IMR-90 (cell line): Measurements from ENCODE around the gene HLA-DMB. TPM values are rescaled to one million over a fixed set of nuclear protein-coding genes. Genes with fewer than 3 reads are reported as not detected.
A peak's percentile ranks its signal among the peaks of the same experiment; 100 is the strongest.

Source experiments
- ATAC-seq: fragments of 200-7000 bp; cut with Tn5 transposase; 2 replicates; pipeline ENCODE4 v1.9.1; 2020; ENCODE audit warnings: low read depth, mild to moderate bottlenecking, moderate library complexity
- BruUV-seq: library from RNA; stranded (reverse); fragments of 400-500 nt; replicated peaks from 2 replicates; lab custom pipeline; 2021; lab: Mats Ljungman, UMichigan
- CTCF ChIA-PET: fragments of 300-600 bp; formaldehyde crosslinking; extraction: SDS; loops from one replicate; lab custom pipeline; 2021; ENCODE audit warnings: antibody characterized with exemption; lab: Yijun Ruan, JAX
- POLR2A ChIA-PET: fragments of 300-600 bp; sonication (Branson Sonifier 250); formaldehyde crosslinking; loops from one replicate; lab custom pipeline; 2022; ENCODE audit warnings: antibody characterized with exemption; ENCODE audit not compliant: unreplicated experiment; lab: Charles Lee
- DNase-seq: peaks from one replicate; pipeline ENCODE4 v3.0.0; 2013
- H2AFZ ChIP-seq: replicated peaks from 2 replicates; pipeline ENCODE3; 2013; ENCODE audit warnings: low read length, mild to moderate bottlenecking; ENCODE audit not compliant: poor library complexity
- H2AK5ac ChIP-seq: 2 replicates; pipeline ENCODE4 v1.6.1; 2013; ENCODE audit warnings: low read depth, low read length, inconsistent platforms
- H2AK9ac ChIP-seq: replicated peaks from 2 replicates; pipeline ENCODE3; 2013; ENCODE audit warnings: mild to moderate bottlenecking, low read depth, low read length, moderate library complexity; ENCODE audit not compliant: poor library complexity
- H2BK120ac ChIP-seq: 2 replicates; pipeline ENCODE4 v1.6.1; 2013; ENCODE audit warnings: low read depth, low read length, inconsistent platforms
- H2BK15ac ChIP-seq: 3 replicates; pipeline ENCODE4 v1.6.1; 2013; ENCODE audit warnings: low read depth, low read length, inconsistent platforms
- H2BK20ac ChIP-seq: 2 replicates; pipeline ENCODE4 v1.6.1; 2013; ENCODE audit warnings: low read depth, mild to moderate bottlenecking, inconsistent platforms, low read length, moderate library complexity
- H2BK5ac ChIP-seq: 2 replicates; pipeline ENCODE4 v1.6.1; 2013; ENCODE audit warnings: mild to moderate bottlenecking, low read depth, low read length, inconsistent platforms; ENCODE audit not compliant: poor library complexity, severe bottlenecking
- H3K14ac ChIP-seq: replicated peaks from 2 replicates; pipeline ENCODE4 v1.6.1; 2013; ENCODE audit warnings: low read depth, low read length, inconsistent platforms
- H3K18ac ChIP-seq: 2 replicates; pipeline ENCODE4 v1.6.1; 2013; ENCODE audit warnings: low read depth, low read length, control low read depth
- H3K23ac ChIP-seq: 2 replicates; pipeline ENCODE4 v1.6.1; 2013; ENCODE audit warnings: low read depth, low read length, inconsistent platforms
- H3K27ac ChIP-seq: 2 replicates; pipeline ENCODE4 v1.5.1; 2013; ENCODE audit warnings: mild to moderate bottlenecking, control low read depth, low read length; ENCODE audit not compliant: insufficient read depth
- H3K27me3 ChIP-seq: 2 replicates; pipeline ENCODE4 v1.6.1; 2013; ENCODE audit warnings: low read length; ENCODE audit not compliant: control insufficient read depth, insufficient read depth
- H3K36me3 ChIP-seq: 2 replicates; pipeline ENCODE4 v1.6.1; 2013; ENCODE audit warnings: low read length, mixed read lengths; ENCODE audit not compliant: control insufficient read depth, insufficient read depth
- H3K4ac ChIP-seq: 2 replicates; pipeline ENCODE4 v1.6.1; 2013; ENCODE audit warnings: low read depth, low read length, inconsistent platforms
- H3K4me1 ChIP-seq: 2 replicates; pipeline ENCODE4 v1.6.1; 2013; ENCODE audit warnings: low read length, mixed read lengths; ENCODE audit not compliant: control insufficient read depth, insufficient read depth
- H3K4me2 ChIP-seq: 2 replicates; pipeline ENCODE4 v1.6.1; 2013; ENCODE audit warnings: low read depth, mild to moderate bottlenecking, control low read depth, low read length, moderate library complexity
- H3K4me3 ChIP-seq: 2 replicates; pipeline ENCODE4 v1.5.1; 2013; ENCODE audit warnings: low read depth, mild to moderate bottlenecking, control low read depth, low read length, moderate library complexity; ENCODE audit not compliant: insufficient read depth
- H3K56ac ChIP-seq: 2 replicates; pipeline ENCODE4 v1.6.1; 2013; ENCODE audit warnings: low read length, inconsistent platforms; ENCODE audit not compliant: insufficient read depth; ENCODE audit errors: extremely low read depth
- H3K79me1 ChIP-seq, 2 experiments: 2 replicates each; pipeline ENCODE4 v1.6.1; 2013; ENCODE audit warnings: low read length in 2 of 2, inconsistent platforms in 1 of 2, low read depth in 1 of 2
- H3K9ac ChIP-seq: 2 replicates; pipeline ENCODE4 v1.6.1; 2013; ENCODE audit warnings: low read depth, low read length, control low read depth
- H3K9me1 ChIP-seq: 2 replicates; pipeline ENCODE4 v1.6.1; 2013; ENCODE audit warnings: low read length, inconsistent platforms; ENCODE audit not compliant: insufficient read depth
- H3K9me3 ChIP-seq: 2 replicates; pipeline ENCODE4 v1.6.1; 2013; ENCODE audit warnings: low read length; ENCODE audit not compliant: control insufficient read depth, insufficient read depth
- H4K20me1 ChIP-seq: 2 replicates; pipeline ENCODE4 v1.6.1; 2013; ENCODE audit warnings: low read length, inconsistent platforms; ENCODE audit not compliant: insufficient read depth
- H4K5ac ChIP-seq: 2 replicates; pipeline ENCODE4 v1.6.1; 2013; ENCODE audit warnings: mild to moderate bottlenecking, low read depth, low read length, control low read depth
- H4K8ac ChIP-seq, 2 experiments: 2 replicates each; pipeline ENCODE4 v1.6.1; 2013; ENCODE audit warnings: low read depth in 2 of 2, low read length in 2 of 2, control low read depth in 1 of 2, inconsistent platforms in 1 of 2
- H4K91ac ChIP-seq: 2 replicates; pipeline ENCODE4 v1.6.1; 2013; ENCODE audit warnings: low read depth, low read length, inconsistent platforms; ENCODE audit not compliant: insufficient read depth
- ELK1 ChIP-seq: fragments of 150-350 bp; IDR thresholded peaks from 2 replicates; pipeline ENCODE4 v1.6.1; 2016; ENCODE audit warnings: low read depth, mild to moderate bottlenecking, low read length, moderate library complexity, borderline replicate concordance
- MXI1 ChIP-seq: IDR thresholded peaks from 2 replicates; pipeline ENCODE4 v1.6.1; 2012; ENCODE audit warnings: low read depth, mild to moderate bottlenecking, low read length, moderate library complexity, borderline replicate concordance
- RAD21 ChIP-seq: IDR thresholded peaks from 2 replicates; pipeline ENCODE4 v1.6.1; 2012; ENCODE audit warnings: low read length, improper control_type of control experiment
- USF2 ChIP-seq: fragments of 150-350 bp; IDR thresholded peaks from 2 replicates; pipeline ENCODE4 v1.6.1; 2017; ENCODE audit warnings: mild to moderate bottlenecking, antibody characterized with exemption, low read length, low read depth
- WGBS, 2 experiments: methylation state at CpG; one replicate each; pipeline versions ENCODE4 v1.1.5 to v1.1.7; 2013; ENCODE audit warnings: missing lambda C conversion rate in 2 of 2; ENCODE audit not compliant: insufficient read length in 1 of 2; ENCODE audit errors: extremely low coverage in 2 of 2; 5-methylcytosine and 5-hydroxymethylcytosine counted together
- dilution Hi-C: fragments of 300-500 bp; cut with HindIII; formaldehyde crosslinking; loops from one replicate; pipeline ENCODE4 v1.14.3; 2018; ENCODE audit warnings: low sequenced_read_pairs; ENCODE audit not compliant: unreplicated experiment
- in situ Hi-C: fragments of 300-500 bp; cut with MboI; formaldehyde crosslinking; loops from 3 replicates; pipeline ENCODE4 v1.14.3; 2019; ENCODE audit warnings: low sequenced_read_pairs, inconsistent platforms, mixed read lengths
- intact Hi-C: fragments of 100-400 bp; cut with micrococcal nuclease; formaldehyde crosslinking; loops from 2 replicates; pipeline ENCODE4 v1.10.0; 2022
- polyA plus RNA-seq, 3 experiments: library from polyadenylated mRNA; depleted of rRNA; stranded (reverse); fragments of >200 nt; gene quantifications; 2 replicates each; pipeline ENCODE4 v1.2.3, GENCODE V29; 2012; ENCODE audit warnings: low replicate concordance in 1 of 3
- total RNA-seq: library from RNA; depleted of rRNA; stranded (reverse); fragments of >200 nt; gene quantifications from 2 replicates; pipeline ENCODE4 v1.2.3, GENCODE V29; 2012

HLA-DMB gene
- total and polyA plus RNA-seq, 2 of the 4 experiments (the other 2 are of a cell fraction), result 0.18 to 0.19 TPM

- Histone ChIP-seq H4K8ac (no peak overlapping the region), H3K18ac (no peak overlapping the region), H3K79me1 (peaks cover 23 to 51% of the 10 kb centered on the region in 2 experiments), H3K27ac (peak overlapping the region; percentile 70), H3K9me3 (no peaks in the 10 kb centered on the region), H2BK20ac (no peak overlapping the region), H3K4me2 (peak overlapping the region; percentile 83), H3K14ac (peak overlapping the region; percentile 79), H3K4ac (peak overlapping the region; percentile 32; the same call in 1 of the 2 replicates), H3K9me1 (peaks cover 9% of the 10 kb centered on the region), H4K91ac (no peak overlapping the region), H4K5ac (no peak overlapping the region), H2BK15ac (no peak overlapping the region), H3K9ac (peak overlapping the region; percentile 94), H3K4me3 (peak overlapping the region; percentile 92), H3K27me3 (no peaks in the 10 kb centered on the region), H2AK5ac (no peak overlapping the region), H3K56ac (peak overlapping the region; percentile 32), H2BK120ac (no peak overlapping the region), H2AFZ (no peak overlapping the region), H4K20me1 (peaks cover 68% of the 10 kb centered on the region), H3K23ac (peak overlapping the region; percentile 94), H3K4me1 (peaks cover 8% of the 10 kb centered on the region), H3K36me3 (peaks cover 48% of the 10 kb centered on the region), H2BK5ac (peak overlapping the region; percentile 37), H2AK9ac (peak overlapping the region; percentile 85)
- WGBS, 2 experiments, result 0% methylated on average over 8 of the region's 23 CpGs; no CpG with 5 or more reads in 1 of the 2 experiments
- in situ Hi-C loops (loop anchor here (5.0 to 25.0 kb wide), 2 partner anchors 81 to 786 kb away; partner anchors contain the start of genes AGER, AGPAT1, GPSM3 and PBX2), intact Hi-C loops (loop anchor here (2.0 to 5.0 kb wide), 4 partner anchors 41 to 786 kb away; partner anchors contain the start of genes PSMB8, RXRB and SLC39A7), dilution Hi-C loops (no loop called here)
- ATAC-seq (no peak), DNase-seq (peak; percentile 40)
- CTCF ChIA-PET, result interaction anchor here (1.2 to 2.8 kb wide), 6 partner anchors 11 to 135 kb away, joined by 3 to 18 read pairs (median 5); partner anchors contain the start of genes HLA-DMA and TAP2
- TF ChIP-seq USF2 (no peak), MXI1 (0 out of 2 replicates have a peak, but pooled peaks have one; percentile 2), RAD21 (no peak), ELK1 (no peak)
- POLR2A ChIA-PET, result interaction anchor here (0.5 to 1.8 kb wide), 6 partner anchors 10 to 95 kb away, joined by 3 to 15 read pairs (median 6); partner anchors contain the start of gene HLA-DMA
- BruUV-seq, result no TSS peak
Observed at GRCh38 chr6:32973144-32974015, 32.6 kb upstream of the HLA-DMB start.
